HFF-Myc (cell line): ENCODE results near the gene SOX11.

Experiments
- DNase-seq: peaks from one replicate; pipeline ENCODE4 v3.0.0-alpha.2; 2011; ENCODE audit warnings: low read depth; ENCODE audit errors: extremely low read depth
- H3K4me3 ChIP-seq: replicated peaks from 2 replicates; pipeline ENCODE4 v1.5.1; 2011; ENCODE audit warnings: low read depth, mild to moderate bottlenecking, control low read depth, low read length
- CTCF ChIP-seq: IDR thresholded peaks from 2 replicates; pipeline ENCODE4 v1.5.1; 2012; ENCODE audit warnings: mild to moderate bottlenecking, low read depth, low read length, control low read depth; ENCODE audit errors: missing control alignments

Gene SOX11

GRCh38 chr2:5705490-5705889 is 13.3 kb downstream of the SOX11 start:
- no peak for DNase-seq
- H3K4me3 ChIP-seq = no peak overlapping the region
- TF ChIP-seq CTCF = no peak

GRCh38 chr2:5706717-5707455 is 14.7 kb downstream of the SOX11 start:
- no peak for DNase-seq
- TF ChIP-seq CTCF = no peak
- H3K4me3 ChIP-seq = no peak overlapping the region

GRCh38 chr2:5710615-5711014 is 18.4 kb downstream of the SOX11 start:
- DNase-seq = no peak
- H3K4me3 ChIP-seq = no peak overlapping the region
- TF ChIP-seq CTCF = no peak

- H3K4me3 ChIP-seq = no peak overlapping the region
- DNase-seq = no peak
- no peak for TF ChIP-seq CTCF
Measured at GRCh38 chr2:5713101-5713500, 20.9 kb downstream of the SOX11 start.

GRCh38 chr2:5719629-5720334 is 27.6 kb downstream of the SOX11 start:
- no peak for TF ChIP-seq CTCF
- DNase-seq = no peak
- H3K4me3 ChIP-seq = no peak overlapping the region

GRCh38 chr2:5720426-5720825 is 28.2 kb downstream of the SOX11 start:
- no peak overlapping the region for H3K4me3 ChIP-seq
- no peak for DNase-seq
- no peak for TF ChIP-seq CTCF
